NCI-H774 (cell line): Measurements from ENCODE around the gene BRD7.
"Not testable (repeated sequence)": the region's sequence is repeated elsewhere in the genome, so short reads cannot be mapped to it uniquely, and the experiment has no call there.

Experiments used
- DNase-seq: peaks from one replicate; lab custom pipeline; 2025; lab: John Stamatoyannopoulos, UW

BRD7 gene

GRCh38 chr16:50354629-50355456, 13.9 kb downstream of the BRD7 start:
- DNase-seq, result no peak

- no peak for DNase-seq
Observed at GRCh38 chr16:50354082-50354481, 14.7 kb downstream of the BRD7 start.

GRCh38 chr16:50351952-50352351, 16.8 kb downstream of the BRD7 start:
- DNase-seq, result no peak

- no peak for DNase-seq
Observed at GRCh38 chr16:50351116-50351515, 17.7 kb downstream of the BRD7 start.

GRCh38 chr16:50345210-50345609, 23.6 kb downstream of the BRD7 start:
- not testable (repeated sequence) for DNase-seq

GRCh38 chr16:50343566-50343965, 25.2 kb downstream of the BRD7 start:
- DNase-seq, result not testable (repeated sequence)

- no peak for DNase-seq
Observed at GRCh38 chr16:50340578-50340977, 28.2 kb downstream of the BRD7 start.

GRCh38 chr16:50338371-50339231, 30.2 kb downstream of the BRD7 start:
- DNase-seq, result no peak

GRCh38 chr16:50336884-50337283, 31.9 kb downstream of the BRD7 start:
- DNase-seq, result no peak

- no peak for DNase-seq
Observed at GRCh38 chr16:50335196-50335958, 33.4 kb downstream of the BRD7 start.

GRCh38 chr16:50334106-50334975, 34.4 kb downstream of the BRD7 start:
- DNase-seq, result no peak

GRCh38 chr16:50332599-50332998, 36.2 kb downstream of the BRD7 start:
- no peak for DNase-seq

GRCh38 chr16:50331570-50331969, 37.2 kb downstream of the BRD7 start:
- no peak for DNase-seq

GRCh38 chr16:50329446-50330189, 39.2 kb downstream of the BRD7 start:
- no peak for DNase-seq

GRCh38 chr16:50326835-50327465, 41.8 kb downstream of the BRD7 start:
- DNase-seq, result no peak

- no peak for DNase-seq
Observed at GRCh38 chr16:50326264-50326663, 42.5 kb downstream of the BRD7 start.

- DNase-seq, result no peak
Observed at GRCh38 chr16:50324345-50324744, 44.4 kb downstream of the BRD7 start.

- no peak for DNase-seq
Observed at GRCh38 chr16:50323335-50324011, 45.3 kb downstream of the BRD7 start.

GRCh38 chr16:50322333-50322732, 46.5 kb downstream of the BRD7 start:
- no peak for DNase-seq

- no peak for DNase-seq
Observed at GRCh38 chr16:50320310-50320709, 48.5 kb downstream of the BRD7 start.
